Peyer's patch (tissue), 4 donors: Measurements from ENCODE around the gene CACYBP.

Experiments used
- POLR2A ChIP-seq, 2 donors: fragments of 450-650 bp; IDR thresholded peaks; one replicate each; pipeline ENCODE4 v1.5.1; 2017; ENCODE audit warnings: antibody characterized with exemption in 2 of 2, mild to moderate bottlenecking in 2 of 2, moderate library complexity in 2 of 2
- TF ChIP-seq, protein P1 (sequence below), 6 experiments: fragments of 450-650 bp in 4 of 6; fragments of 200-600 bp in 2 of 6; sonication (generic) in 1 of 6; IDR thresholded peaks; one replicate each; pipeline ENCODE4 v1.5.1; 2017 to 2019; ENCODE audit warnings: antibody characterized with exemption in 6 of 6, mild to moderate bottlenecking in 3 of 6, moderate library complexity in 1 of 6

DNA sequence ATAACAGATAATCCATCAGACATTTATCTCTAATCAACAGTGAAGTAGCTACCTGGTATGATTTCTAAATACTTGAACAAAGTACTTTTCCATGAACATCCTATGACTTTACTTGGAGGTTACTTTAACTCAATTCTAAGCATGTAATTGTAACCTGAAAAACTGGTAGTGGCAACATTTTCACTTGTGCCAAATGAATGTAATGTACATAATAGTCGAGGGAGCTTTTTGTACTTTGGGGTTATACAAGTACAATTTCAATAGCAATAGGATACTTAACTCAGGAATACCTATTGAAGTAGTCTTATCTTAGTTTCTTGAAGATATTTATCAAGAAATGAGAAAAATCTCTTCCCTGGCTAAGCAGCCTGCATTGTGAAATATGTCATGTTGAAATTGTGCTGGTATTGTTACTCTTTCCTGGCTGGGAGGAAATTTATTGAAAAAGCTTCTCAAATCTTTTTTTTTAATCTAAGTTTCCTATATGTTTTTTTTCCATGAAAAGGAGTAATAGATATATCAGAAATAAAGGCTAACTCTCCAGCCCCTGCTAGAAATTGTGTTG lies 33.7 kb upstream of the CACYBP start:
- TF ChIP-seq POLR2A (IDR thresholded peaks at IDR 0.05), result no peak
- TF ChIP-seq, protein P1, sequence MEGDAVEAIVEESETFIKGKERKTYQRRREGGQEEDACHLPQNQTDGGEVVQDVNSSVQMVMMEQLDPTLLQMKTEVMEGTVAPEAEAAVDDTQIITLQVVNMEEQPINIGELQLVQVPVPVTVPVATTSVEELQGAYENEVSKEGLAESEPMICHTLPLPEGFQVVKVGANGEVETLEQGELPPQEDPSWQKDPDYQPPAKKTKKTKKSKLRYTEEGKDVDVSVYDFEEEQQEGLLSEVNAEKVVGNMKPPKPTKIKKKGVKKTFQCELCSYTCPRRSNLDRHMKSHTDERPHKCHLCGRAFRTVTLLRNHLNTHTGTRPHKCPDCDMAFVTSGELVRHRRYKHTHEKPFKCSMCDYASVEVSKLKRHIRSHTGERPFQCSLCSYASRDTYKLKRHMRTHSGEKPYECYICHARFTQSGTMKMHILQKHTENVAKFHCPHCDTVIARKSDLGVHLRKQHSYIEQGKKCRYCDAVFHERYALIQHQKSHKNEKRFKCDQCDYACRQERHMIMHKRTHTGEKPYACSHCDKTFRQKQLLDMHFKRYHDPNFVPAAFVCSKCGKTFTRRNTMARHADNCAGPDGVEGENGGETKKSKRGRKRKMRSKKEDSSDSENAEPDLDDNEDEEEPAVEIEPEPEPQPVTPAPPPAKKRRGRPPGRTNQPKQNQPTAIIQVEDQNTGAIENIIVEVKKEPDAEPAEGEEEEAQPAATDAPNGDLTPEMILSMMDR (IDR thresholded peaks at IDR 0.05), result no peak
